Cardiac atrium fibroblast (primary cell): ENCODE measurements around the gene IL1A. TPM values are rescaled to one million over a fixed set of nuclear protein-coding genes. Genes with fewer than 3 reads are reported as not detected.

Experiments used
- total RNA-seq: library from RNA; depleted of rRNA; stranded (reverse); fragments of >200 nt; gene quantifications from 2 replicates; pipeline ENCODE4 v1.2.3, GENCODE V29; 2015

IL1A gene
- 0.18 TPM in 1 of 2 replicates, not detected in the other for total RNA-seq

DNA sequence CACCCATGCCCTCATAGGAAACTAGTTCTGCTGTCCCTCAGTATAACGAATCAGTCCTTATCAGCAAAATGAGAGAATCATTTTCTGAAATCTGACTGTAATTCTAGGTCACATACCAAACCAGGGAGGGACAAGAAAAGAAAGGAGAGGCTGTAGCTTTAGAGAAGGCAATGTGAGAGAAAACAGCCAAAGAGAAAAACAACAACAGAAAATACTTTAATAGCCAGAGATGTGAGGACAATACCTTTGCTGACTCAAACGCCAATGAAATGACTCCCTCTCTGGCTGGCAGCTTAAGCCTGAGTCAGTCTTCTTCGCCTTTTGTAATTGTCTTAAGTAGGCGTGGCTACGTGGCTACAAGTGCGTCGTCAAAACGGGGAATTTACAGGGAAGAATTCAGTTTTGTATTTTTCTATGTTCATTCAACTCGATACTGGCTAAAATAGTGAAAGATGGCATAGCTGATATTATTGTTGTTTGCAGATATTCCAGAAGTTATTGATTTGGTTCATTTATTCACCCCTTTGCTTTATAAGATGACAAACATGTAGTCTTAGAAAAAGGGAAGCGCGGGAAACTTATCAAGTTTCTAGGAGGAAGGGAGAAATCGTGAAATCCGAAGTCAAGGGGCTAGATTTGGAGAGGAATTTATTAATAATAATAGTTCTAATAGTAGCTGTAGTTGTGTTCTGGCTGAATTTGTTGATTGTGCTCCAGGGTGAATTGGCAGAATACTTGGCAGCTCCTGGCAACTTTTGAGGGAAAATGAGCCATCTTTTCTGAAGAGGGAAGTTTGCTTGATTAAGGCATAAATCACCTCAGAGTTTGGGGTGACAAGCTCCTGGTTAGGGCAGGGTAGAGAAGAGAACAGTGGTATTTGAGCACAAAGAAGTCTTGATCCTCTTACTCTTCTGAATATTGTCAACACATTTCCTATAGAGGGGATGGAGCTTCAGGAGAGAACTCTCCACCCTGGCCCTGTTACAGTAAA lies at the start of gene IL1A:
Gene IL1A (minus strand): TSS at position 295 of the 991 bp plus-strand sequence. CDS start 723 bp downstream, outside the sequence.

DNA sequence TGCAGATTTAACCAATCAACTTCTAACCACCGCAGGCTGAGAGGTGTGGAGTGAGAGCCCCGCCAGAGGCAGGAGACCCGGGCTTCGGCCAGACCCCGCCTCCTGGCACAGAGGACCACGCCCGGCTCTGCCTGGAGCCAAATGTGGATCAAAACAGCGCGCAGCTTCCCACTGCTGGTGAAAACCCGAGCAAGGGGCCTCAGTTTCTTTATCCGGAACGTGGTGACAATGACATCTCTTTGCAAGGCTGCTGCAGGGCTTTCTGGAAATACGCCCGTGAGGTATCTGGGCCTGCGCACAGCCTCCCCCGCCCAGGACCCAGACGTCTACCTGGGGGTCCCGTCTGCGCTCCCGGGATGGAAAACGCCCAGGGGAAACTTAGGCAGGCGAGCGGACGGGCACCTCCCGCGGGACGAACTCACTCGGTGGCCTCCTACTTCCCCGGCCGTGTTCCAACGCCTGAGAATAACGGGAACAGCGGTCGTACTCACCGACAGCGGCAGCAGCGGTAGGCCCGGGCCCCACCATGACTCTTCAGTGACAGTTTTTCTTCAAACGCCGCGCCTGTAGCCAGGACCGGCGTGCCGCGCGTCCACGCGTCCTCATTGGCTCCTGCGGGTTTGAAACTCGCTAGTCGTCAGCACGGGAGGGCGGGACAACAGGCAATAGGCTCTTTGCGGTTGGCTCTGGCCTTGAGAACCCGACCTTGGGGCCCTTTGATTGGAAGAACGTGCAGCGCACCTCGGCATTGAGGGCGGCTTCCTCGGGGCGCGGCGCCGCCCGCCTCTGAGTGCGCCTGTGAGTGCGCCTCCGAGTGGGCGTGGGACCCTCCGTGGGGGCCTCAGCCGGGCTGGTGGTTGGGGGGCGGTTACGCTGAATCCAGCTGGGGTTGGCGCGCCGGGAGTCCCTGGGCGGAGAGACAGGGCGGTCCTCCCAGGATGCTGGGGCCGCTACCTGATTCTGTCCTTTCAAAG lies 19.9 kb downstream of the IL1A start, which contains the start of gene CKAP2L:
Gene CKAP2L (minus strand): TSS at position 539 of the 974 bp plus-strand sequence. CDS start 11 bp downstream, at position 528.

Other genes starting within 250 kb of the IL1A start
- gene POLR1B, start 242.0 kb downstream of the IL1A start, total RNA-seq, result 11.5 and 12.8 TPM in 2 replicates
- gene CHCHD5, start 199.9 kb downstream of the IL1A start, total RNA-seq, result 16.7 and 16.8 TPM in 2 replicates
- 73.5 and 139 TPM in 2 replicates for gene SLC20A1, start 138.6 kb downstream of the IL1A start, total RNA-seq
- not detected in 2 replicates for gene NT5DC4, start 63.5 kb downstream of the IL1A start, total RNA-seq
- gene CKAP2L, start 19.9 kb downstream of the IL1A start, total RNA-seq, result 0.72 and 1.1 TPM in 2 replicates
- 0.72 and 8.4 TPM in 2 replicates for gene IL1B, start 52.3 kb upstream of the IL1A start, total RNA-seq
- not detected in 2 replicates for gene IL37, start 126.7 kb upstream of the IL1A start, total RNA-seq
- gene IL36G, start 193.5 kb upstream of the IL1A start, total RNA-seq, result not detected in 2 replicates
- not detected in 2 replicates for gene IL36A, start 221.0 kb upstream of the IL1A start, total RNA-seq